HG03025 (cell line): ENCODE data around the gene FGD3.
"Not testable (repeated sequence)": the region's sequence is repeated elsewhere in the genome, so short reads cannot be mapped to it uniquely, and the experiment has no call there.

Source experiments
- ATAC-seq: cut with Tn5 transposase; IDR thresholded peaks from one replicate; pipeline ENCODE4 v1.9.1; 2021; ENCODE audit warnings: mild to moderate bottlenecking, moderate library complexity; ENCODE audit not compliant: unreplicated experiment, low FRiP score

The FGD3 gene

GRCh38 chr9:92947268-92948037 lies at the start of gene FGD3:
FGD3 (plus strand) TSS chr9:92947523; CDS start chr9:92976257, 28,734 bp downstream.
- ATAC-seq: no peak

GRCh38 chr9:92905137-92905536 lies 42.2 kb upstream of the FGD3 start:
- ATAC-seq: not testable (repeated sequence)

- ATAC-seq: no peak
Observed at GRCh38 chr9:92911511-92912475, 35.5 kb upstream of the FGD3 start.

GRCh38 chr9:92917176-92917800 lies 30.0 kb upstream of the FGD3 start:
- no peak for ATAC-seq

- no peak for ATAC-seq
Observed at GRCh38 chr9:92920437-92920836, 26.9 kb upstream of the FGD3 start.

- no peak for ATAC-seq
Observed at GRCh38 chr9:92931606-92932005, 15.7 kb upstream of the FGD3 start.

- ATAC-seq: no peak
Observed at GRCh38 chr9:92934321-92934720, 13.0 kb upstream of the FGD3 start.

GRCh38 chr9:92938025-92938424 lies 9.3 kb upstream of the FGD3 start:
- no peak for ATAC-seq

- no peak for ATAC-seq
Observed at GRCh38 chr9:92941861-92942260, 5.5 kb upstream of the FGD3 start.

- ATAC-seq: no peak
Observed at GRCh38 chr9:92942688-92943616, 4.4 kb upstream of the FGD3 start.

GRCh38 chr9:92944921-92945320 lies 2.4 kb upstream of the FGD3 start:
- no peak for ATAC-seq

- no peak for ATAC-seq
Observed at GRCh38 chr9:92945796-92946195, 1.5 kb upstream of the FGD3 start.

- no peak for ATAC-seq
Observed at GRCh38 chr9:92948038-92948534, 763 bp downstream of the FGD3 start.

- ATAC-seq: no peak
Observed at GRCh38 chr9:92948632-92949031, 1.3 kb downstream of the FGD3 start.

GRCh38 chr9:92949266-92949982 lies 2.1 kb downstream of the FGD3 start:
- ATAC-seq: no peak

GRCh38 chr9:92950359-92950955 lies 3.1 kb downstream of the FGD3 start:
- ATAC-seq: no peak

GRCh38 chr9:92952906-92953610 lies 5.7 kb downstream of the FGD3 start:
- ATAC-seq: no peak
